CD4-positive, alpha-beta T cell treated with Interleukin-15 for 1 hour (primary cell): ENCODE data around the gene SYS1.
A peak's percentile ranks its signal among the peaks of the same experiment; 100 is the strongest.

Experiments used
- DNase-seq: peaks from one replicate; pipeline ENCODE4 v3.0.0-alpha.2; 2020

The SYS1 gene

GRCh38 chr20:45392733-45393132 is 29.8 kb downstream of the SYS1 start:
- no peak for DNase-seq

DNA sequence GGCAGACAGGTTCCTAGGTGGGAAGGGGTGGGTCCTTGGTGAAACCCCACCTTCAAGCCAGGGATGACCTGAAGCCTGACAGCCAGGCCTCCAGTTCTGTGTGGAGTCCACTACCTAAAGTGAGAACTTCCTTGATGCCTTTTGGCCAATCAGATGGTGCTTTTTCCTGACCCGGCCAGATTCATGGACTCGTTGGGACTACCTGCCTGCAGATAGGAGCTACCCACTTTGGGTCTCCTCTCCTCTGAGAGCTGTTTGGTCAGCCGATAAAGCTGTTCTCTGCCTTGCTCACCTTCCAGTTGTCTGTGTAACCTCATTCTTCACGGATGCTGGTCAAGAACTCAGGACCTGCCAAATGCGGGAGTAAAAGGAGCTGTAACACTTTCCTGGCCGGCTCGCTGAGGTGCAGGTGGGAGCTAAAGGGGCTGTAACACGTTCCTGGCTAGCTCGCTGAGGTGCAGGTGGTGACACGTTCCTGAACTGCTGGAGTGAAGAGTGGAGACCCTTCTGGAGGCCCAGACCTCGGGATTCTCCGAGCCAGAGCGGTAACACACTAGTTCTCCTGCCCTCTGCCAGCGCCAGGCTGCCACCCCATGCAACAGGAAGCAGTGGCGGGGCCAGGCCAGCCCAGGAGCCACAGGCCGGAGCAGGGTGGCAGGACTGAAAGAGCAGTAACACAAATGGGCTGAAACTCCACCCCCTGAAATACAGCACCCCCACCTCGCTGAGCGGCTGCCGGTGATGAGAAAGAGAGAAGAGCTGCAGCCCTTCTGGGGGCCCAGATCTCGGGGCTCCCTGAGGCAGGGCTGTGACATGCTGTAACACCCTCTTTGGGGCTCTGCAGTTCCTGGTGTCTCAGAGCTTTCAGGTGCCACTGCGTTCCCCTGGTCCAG is 31.5 kb downstream of the SYS1 start:
- DNase-seq, result no peak

GRCh38 chr20:45395114-45395415 is 32.1 kb downstream of the SYS1 start:
- DNase-seq, result no peak

DNA sequence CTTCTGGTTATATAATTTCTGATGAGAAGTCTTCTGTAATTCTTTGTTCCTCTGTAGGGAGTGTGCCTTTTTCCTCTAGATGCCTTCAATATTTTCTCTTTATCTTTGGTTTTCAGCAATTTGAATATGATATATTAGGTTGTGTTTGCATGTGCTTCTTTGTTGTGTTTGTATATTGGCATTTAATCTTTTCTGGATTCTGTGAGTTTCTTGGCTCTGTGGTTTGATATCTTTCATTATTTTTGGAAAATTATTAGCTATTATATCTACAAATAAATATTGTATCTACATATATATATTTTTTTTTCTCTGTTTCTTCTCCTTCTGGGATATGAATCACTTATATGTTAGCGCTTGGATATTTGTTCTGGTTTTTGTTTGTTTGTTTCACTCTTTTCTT is 36.1 kb downstream of the SYS1 start:
- DNase-seq, result no peak

- no peak for DNase-seq
These were observed 37.5 kb downstream of the SYS1 start for GRCh38 chr20:45400346-45401031.

GRCh38 chr20:45402946-45403345 is 40.0 kb downstream of the SYS1 start:
- no peak for DNase-seq

DNA sequence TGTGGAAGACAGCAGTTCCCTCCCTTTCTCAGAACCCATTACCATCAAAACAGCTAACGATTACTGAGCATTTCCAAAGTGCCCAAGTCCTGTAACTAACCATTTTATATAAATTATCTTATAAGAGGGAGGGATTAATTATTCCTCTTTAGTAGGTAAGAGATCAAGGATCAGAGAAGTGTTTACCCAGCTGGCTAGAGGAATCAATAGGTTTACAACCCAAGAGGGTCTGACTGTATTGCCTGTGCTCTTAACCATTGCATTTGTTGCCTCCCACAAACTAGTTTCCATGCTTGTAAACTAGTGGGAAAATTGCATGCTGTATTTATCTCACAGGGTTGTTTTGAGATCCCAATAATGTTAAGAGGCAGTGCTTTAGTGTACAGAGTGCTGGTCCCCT is 41.5 kb downstream of the SYS1 start:
- DNase-seq, result no peak

DNA sequence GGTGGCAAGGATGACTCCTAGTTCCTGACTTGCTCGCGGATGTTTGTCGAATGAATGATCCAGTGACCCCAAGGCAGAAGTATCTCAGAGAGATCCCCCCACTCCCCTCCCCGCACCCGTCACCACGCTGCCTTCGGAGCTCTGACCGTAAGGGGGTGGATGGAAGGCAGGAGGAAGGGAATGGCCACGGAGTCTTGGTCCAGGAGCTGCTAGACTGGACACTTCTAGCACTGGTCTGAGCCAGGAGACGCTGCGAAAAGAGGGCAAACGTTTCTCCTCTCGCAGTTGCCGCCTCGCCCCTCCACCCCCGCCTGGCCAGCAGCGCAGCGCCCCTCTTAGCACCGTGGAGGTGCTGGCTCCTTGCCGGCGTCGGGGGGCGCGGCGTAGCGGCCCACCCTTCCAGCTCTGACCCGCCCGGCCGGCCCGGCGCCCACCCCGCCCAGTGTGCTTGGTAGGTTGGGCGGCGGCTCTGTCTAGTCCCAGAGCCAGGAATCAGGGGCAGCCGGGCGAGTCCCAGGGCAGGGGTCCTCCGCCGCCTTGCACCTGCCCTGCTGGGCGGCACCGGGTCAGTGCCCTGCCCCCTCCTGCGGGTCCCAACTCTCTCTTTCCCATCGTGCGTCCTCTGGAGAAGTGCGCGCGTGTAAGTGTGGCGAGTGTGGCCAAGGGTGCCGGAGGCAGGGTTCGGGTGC is 42.8 kb downstream of the SYS1 start:
- DNase-seq, result no peak

- DNase-seq, result peak; percentile 40
These were observed 43.5 kb downstream of the SYS1 start for GRCh38 chr20:45406260-45407066.

GRCh38 chr20:45407067-45407745 is 44.2 kb downstream of the SYS1 start:
- DNase-seq, result no peak

DNA sequence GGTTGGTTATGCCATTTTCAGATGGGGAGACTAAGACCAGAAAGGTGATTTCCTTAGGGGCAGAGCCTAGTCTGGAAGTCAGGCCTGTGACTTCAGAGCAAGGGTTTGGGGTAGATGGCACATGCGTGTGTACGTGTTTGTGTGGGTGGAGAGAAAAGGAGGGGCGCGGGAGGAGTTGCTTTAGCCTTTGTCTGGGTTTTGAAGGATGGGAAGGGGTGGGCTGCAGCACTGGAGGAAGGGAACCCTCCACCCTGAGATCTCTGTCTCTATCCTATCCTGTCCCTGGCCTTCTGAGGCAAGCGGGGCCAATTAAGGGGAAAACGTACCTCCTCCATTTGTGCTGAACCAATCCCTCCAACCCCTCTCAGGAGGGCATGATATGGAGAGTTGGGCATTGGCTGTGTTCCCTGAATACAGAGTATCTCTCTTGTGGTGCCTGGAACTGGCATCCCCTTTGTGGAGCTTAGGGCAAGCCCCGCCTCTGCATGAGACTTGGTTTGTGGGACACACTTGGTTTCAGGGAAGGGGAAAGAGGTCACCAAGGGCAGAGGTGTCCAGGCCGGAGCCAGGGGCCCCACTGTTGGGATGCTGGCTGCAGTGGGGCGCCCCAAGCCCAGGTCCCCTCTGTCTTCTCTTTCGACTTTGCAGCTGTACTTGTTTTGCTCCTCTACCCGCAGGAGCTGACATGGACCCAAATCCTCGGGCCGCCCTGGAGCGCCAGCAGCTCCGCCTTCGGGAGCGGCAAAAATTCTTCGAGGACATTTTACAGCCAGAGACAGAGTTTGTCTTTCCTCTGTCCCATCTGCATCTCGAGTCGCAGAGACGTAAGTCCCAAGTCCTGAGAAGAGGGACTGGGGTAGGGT is 45.1 kb downstream of the SYS1 start, which contains the start of gene DBNDD2:
DBNDD2 (plus strand) TSS at position 507 of the 863 bp plus-strand sequence; CDS start at position 686, 179 bp downstream.
- no peak for DNase-seq

GRCh38 chr20:45408646-45409213 is 45.8 kb downstream of the SYS1 start:
- DNase-seq, result peak; percentile 30

DNA sequence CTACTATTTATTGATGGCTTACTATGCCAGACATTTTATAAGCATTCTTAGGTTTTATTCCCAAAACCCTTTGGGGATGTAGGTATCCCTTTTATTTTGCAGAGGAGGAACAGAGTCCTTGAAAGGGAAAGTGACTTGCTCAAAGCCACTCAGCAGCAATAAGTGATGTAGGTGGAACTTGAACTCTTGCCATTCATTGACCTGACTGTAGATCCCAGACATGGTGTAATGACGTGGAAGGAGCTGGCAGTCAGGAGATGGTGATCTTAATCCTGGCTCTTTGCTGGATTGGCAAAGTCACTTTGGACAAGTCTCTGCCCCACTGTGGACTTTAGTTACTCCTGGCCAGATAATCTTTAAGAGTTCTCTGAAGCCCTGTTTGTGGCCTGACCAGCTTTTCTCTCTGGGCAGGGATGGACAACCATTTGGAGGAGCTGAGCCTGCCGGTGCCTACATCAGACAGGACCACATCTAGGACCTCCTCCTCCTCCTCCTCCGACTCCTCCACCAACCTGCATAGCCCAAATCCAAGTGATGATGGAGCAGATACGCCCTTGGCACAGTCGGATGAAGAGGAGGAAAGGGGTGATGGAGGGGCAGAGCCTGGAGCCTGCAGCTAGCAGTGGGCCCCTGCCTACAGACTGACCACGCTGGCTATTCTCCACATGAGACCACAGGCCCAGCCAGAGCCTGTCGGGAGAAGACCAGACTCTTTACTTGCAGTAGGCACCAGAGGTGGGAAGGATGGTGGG is 46.7 kb downstream of the SYS1 start:
- no peak for DNase-seq

GRCh38 chr20:45410887-45411286 is 47.9 kb downstream of the SYS1 start:
- no peak for DNase-seq

DNA sequence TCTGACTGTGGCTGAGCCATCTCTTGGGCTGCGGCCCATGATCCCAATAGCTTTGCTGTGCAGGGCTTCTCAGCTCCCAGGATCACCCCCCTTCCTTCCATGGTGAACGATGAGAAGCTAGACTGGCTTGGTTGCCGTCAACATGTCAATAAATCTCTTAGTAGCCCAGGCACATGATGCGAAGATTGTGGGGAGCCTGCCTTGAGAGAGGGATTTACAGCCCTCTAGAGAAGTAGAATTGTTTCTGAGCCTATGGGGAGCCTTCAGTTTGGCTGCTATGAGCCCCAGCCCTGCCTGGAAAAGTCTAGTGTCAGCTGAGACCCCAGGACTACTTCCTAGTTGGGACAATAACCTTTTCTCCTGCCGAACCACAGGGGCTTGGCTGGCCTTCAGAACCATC is 49.7 kb downstream of the SYS1 start:
- no peak for DNase-seq

DNA sequence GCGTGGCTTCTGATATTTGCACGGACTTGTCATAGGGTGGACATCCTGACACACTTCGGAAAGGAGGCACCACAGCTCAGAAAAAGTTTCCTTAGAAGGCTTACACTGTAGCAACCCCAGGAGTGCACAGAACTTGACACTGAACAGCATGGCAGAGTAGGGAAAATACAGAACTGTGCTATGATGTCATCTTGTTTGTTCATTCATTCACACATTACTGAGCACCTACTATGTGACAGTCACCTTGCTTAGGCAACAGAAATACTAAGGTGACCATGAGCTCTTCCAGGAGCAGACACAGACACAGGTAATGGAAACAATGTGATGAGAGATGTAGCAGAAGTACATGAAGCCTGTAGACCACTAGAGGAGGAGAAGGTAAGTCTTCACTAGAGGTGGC is 50.5 kb downstream of the SYS1 start:
- no peak for DNase-seq

GRCh38 chr20:45415822-45416637 is 53.1 kb downstream of the SYS1 start, which contains the start of gene PIGT:
Gene PIGT, plus strand, starts transcription at chr20:45416141. Its CDS starts 16 bp downstream, at chr20:45416157.
- DNase-seq, result peak; percentile 91

GRCh38 chr20:45416917-45417316 is 54.0 kb downstream of the SYS1 start:
- DNase-seq, result no peak
